Measurements from ENCODE around the gene ALDH3A2.

DNA sequence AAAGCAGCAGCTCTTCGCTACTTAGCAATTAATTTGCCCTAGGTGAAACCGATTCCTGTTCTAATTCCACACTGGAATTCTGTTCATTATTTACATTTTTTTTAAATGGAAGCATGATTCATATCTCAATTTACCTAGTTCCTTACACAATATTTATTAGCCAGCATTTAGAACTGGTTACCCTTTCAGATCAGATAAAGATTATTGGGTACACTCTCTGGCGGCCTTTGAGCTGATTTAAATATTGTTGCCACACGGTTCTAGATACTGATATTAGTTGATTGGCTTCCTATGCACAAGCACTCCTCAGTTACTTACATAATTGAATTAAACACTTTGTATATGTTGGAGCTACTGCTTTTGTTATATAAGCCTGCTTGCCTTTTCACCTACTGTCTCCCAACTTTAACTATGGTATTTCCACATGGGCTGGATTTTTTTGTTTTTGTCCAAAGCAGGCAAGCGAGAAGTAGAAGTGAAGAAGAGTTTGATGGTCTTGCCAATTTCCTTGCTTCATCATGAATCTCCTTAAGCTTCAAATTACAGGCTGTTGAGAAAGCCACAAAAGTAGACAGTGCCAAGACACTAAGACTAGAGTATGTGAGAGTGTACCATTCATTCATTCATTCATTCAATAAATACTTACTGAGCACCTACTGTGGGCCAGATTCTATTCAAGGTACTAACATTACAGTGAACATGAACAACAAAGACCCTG, 3.9 kb upstream of the ALDH3A2 start:
- TF ChIP-seq POLR2A (IDR thresholded peaks at IDR 0.05; ENCODE audit: low read length) (no peak), GATA1 (IDR thresholded peaks at IDR 0.05; ENCODE audit: low read depth, low read length) (no peak)
